ENCODE data around the gene PATJ. TPM values are rescaled to one million over a fixed set of nuclear protein-coding genes. Genes with fewer than 3 reads are reported as not detected.

The PATJ gene
- total and polyA plus RNA-seq, 8 donors: 27.6 to 58.8 (median 38.8) TPM

- Histone ChIP-seq H3K9me3 (no peaks in the 10 kb centered on the region), H3K36me3 (no peaks in the 10 kb centered on the region), H3K4me3 (no peak overlapping the region), H3K4me1 (no peaks in the 10 kb centered on the region), H3K27me3 (no peaks in the 10 kb centered on the region), H3K27ac (no peak overlapping the region)
- DNase-seq: no peak
- ATAC-seq: no peak
- intact Hi-C loops (cut with DNase I): no loop called here
- TF ChIP-seq, protein P1, sequence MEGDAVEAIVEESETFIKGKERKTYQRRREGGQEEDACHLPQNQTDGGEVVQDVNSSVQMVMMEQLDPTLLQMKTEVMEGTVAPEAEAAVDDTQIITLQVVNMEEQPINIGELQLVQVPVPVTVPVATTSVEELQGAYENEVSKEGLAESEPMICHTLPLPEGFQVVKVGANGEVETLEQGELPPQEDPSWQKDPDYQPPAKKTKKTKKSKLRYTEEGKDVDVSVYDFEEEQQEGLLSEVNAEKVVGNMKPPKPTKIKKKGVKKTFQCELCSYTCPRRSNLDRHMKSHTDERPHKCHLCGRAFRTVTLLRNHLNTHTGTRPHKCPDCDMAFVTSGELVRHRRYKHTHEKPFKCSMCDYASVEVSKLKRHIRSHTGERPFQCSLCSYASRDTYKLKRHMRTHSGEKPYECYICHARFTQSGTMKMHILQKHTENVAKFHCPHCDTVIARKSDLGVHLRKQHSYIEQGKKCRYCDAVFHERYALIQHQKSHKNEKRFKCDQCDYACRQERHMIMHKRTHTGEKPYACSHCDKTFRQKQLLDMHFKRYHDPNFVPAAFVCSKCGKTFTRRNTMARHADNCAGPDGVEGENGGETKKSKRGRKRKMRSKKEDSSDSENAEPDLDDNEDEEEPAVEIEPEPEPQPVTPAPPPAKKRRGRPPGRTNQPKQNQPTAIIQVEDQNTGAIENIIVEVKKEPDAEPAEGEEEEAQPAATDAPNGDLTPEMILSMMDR (IDR thresholded peaks at IDR 0.05): no peak
Observed at GRCh38 chr1:61752921-61753389, 10.7 kb downstream of the PATJ start.

DNA sequence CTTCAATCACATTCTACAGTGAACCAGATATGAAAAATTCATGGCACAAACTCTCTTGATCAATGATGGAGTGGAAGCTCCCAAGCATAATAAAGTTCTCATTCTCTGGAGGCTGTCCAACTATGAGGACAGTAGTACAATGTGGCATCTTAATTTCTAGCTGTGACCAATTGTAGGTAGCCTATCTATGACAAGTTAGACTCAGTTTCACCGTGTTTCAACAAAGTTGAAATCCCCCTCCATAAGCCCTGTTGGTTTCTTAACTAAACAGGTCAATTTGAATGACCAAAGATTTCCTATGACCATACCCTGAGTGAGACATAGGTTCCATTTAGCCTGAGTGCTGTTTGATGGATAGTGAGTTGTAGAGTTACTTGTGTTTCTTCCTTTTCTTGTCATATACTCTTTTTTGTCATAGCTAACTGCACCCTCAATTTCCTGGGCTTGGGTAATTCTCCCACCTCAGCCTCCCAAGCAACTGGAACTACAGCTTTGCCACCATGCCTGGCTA, 11.8 kb downstream of the PATJ start:
- TF ChIP-seq, protein P1 (IDR thresholded peaks at IDR 0.05): no peak
- Histone ChIP-seq H3K4me3 (no peak overlapping the region), H3K4me1 (no peaks in the 10 kb centered on the region), H3K27me3 (no peaks in the 10 kb centered on the region), H3K27ac (no peak overlapping the region), H3K9me3 (no peaks in the 10 kb centered on the region), H3K36me3 (no peaks in the 10 kb centered on the region)
- ATAC-seq (no peak), DNase-seq (no peak)
- intact Hi-C loops (cut with DNase I): no loop called here

DNA sequence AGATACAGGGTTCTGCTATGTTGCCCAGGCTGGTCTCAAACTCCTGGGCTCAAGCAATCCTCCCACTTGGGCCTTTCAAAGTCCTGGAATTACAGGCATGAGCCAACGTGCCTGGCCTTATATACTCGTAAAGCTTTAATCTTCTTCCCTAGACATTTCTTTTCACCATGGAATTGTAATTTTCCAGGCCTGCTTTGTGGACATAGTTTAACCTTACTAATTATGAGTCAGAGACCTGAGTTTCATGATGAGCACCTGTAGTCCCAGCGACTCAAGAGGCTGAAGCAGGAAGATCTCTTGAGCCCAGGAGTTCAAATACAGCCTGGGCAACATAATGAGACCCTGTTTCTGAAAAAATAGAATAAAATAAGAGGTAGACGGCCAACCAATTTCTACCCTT, 12.3 kb downstream of the PATJ start:
- no peaks in the 10 kb centered on the region for H3K9me3 ChIP-seq
- H3K4me3 ChIP-seq: no peak overlapping the region
- no peak for DNase-seq
- no peaks in the 10 kb centered on the region for H3K36me3 ChIP-seq
- peak; percentile 44 for ATAC-seq
- H3K4me1 ChIP-seq: no peaks in the 10 kb centered on the region
- no peaks in the 10 kb centered on the region for H3K27me3 ChIP-seq
- intact Hi-C loops (cut with DNase I): no loop called here
- TF ChIP-seq, protein P1 (IDR thresholded peaks at IDR 0.05): no peak
- H3K27ac ChIP-seq: no peak overlapping the region

GRCh38 chr1:61756773-61757172, 14.5 kb downstream of the PATJ start:
- ATAC-seq: no peak
- intact Hi-C loops (cut with DNase I): no loop called here
- DNase-seq: no peak

DNA sequence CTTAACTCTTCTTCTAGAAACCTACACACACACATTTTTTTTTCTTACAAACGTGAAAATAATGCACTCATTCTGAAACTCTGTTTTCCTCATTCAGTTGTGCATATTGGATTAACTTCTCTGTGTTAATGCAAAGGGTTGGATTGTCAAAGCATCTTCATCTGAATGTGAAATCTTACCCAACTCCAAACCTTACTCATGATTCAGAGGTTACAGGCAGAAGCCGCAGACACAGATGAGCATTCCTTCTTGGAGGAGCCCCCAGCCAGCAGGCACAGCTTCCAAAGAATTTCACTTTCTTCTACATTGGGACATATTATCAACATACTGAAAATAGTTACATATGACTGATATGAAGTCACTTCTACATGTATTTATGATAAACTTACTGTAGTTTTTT, 15.7 kb downstream of the PATJ start:
- H3K9me3 ChIP-seq: no peaks in the 10 kb centered on the region
- H3K4me1 ChIP-seq: no peaks in the 10 kb centered on the region
- H3K27ac ChIP-seq: no peak overlapping the region
- intact Hi-C loops (cut with DNase I): no loop called here
- TF ChIP-seq, protein P1 (IDR thresholded peaks at IDR 0.05): no peak
- H3K27me3 ChIP-seq: no peaks in the 10 kb centered on the region
- no peak overlapping the region for H3K4me3 ChIP-seq
- DNase-seq (no peak), ATAC-seq (no peak)
- H3K36me3 ChIP-seq: no peaks in the 10 kb centered on the region

More at GRCh38 chr1:61756773-61757172, 14.5 kb downstream of the PATJ start:
- Histone ChIP-seq H3K27ac (no peak overlapping the region), H3K27me3 (no peaks in the 10 kb centered on the region), H3K36me3 (no peaks in the 10 kb centered on the region), H3K4me1 (no peaks in the 10 kb centered on the region), H3K9me3 (no peaks in the 10 kb centered on the region), H3K4me3 (no peak overlapping the region)
- TF ChIP-seq, protein P1 (IDR thresholded peaks at IDR 0.05): no peak
